ENCODE data around the gene PDIA6. TPM values are rescaled to one million over a fixed set of nuclear protein-coding genes. Genes with fewer than 3 reads are reported as not detected.

Gene PDIA6
- total RNA-seq, 1 experiment from 2014 or later, result 384 TPM

DNA sequence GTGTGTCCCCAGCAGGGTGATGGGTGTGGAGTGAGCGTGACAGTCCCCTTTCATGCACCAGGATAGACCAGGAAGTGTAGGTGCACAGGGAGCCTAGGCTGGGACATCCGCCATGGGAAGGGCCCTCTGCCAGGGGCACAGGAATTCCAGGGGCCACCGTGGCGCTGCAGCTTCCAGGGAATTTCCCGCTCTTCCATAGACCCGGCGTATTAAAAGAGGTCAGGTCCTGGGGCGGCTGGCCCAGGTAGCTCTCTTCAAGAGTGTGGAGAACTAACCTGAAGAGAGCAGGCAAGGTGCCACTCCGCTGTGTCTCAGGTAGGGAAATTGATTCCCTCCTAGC is 49.2 kb downstream of the PDIA6 start:
- BruUV-seq (replicated peaks), result no TSS peak
- H3K27ac Mint-ChIP-seq (ENCODE audit: unreplicated experiment), result peak overlapping the region; percentile 14
- H3K27me3 ChIP-seq (replicated peaks; ENCODE audit: control insufficient read depth, insufficient read depth, low read length), result no peaks in the 10 kb centered on the region

DNA sequence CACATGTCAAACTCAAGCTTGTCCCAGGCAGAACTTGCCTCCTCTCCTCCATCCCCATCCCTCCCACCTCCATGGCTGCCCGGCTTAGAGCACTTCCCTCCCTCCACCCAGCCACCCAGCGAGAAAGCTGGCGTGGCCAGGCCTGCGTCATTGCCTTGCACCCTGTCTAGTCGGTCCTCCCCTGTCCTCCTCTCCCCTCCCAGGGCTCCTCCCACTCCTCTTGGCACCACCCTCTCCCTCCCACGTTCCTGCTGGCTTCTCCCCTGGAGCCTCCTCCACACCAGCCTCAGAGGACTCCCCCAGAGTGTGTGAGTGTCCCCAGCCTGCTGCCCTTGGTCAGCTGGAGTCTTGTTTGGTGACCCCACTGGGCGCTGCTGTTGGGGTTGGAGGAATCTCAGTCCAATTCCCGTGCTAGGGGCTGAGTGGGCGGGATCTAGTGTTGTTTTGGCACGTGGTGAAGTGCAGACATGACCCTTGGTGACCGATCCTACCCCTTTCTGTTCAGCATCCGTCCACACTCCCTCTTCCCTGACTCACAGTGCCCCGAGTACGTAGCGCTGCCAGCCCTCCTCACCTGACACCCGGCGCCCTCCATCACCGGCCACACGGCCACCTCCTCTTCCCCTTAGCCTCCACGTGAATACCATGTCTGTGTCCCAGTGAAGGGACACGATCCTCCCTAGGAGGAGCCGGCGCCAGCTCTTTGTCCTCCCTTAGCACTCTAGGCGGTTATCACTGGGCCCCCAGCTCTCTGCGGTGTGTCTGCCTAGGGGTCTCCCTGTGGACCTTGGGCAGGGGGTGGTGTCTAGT is 49.7 kb downstream of the PDIA6 start:
- no peak overlapping the region for H3K4me3 Mint-ChIP-seq (ENCODE audit: unreplicated experiment)
- intact Hi-C loops (cut with micrococcal nuclease; ENCODE audit: unreplicated experiment), result no loop called here
- Histone ChIP-seq H3K4me1 (peaks cover 47% of the 10 kb centered on the region), H3K4me3 (ENCODE audit: low read depth, low read length) (no peak overlapping the region), H3K9me3 (no peaks in the 10 kb centered on the region), H3K36me3 (ENCODE audit: control insufficient read depth, insufficient read depth, low read length) (no peaks in the 10 kb centered on the region), H3K27me3 (replicated peaks; ENCODE audit: control insufficient read depth, insufficient read depth, low read length) (no peaks in the 10 kb centered on the region)
- H3K36me3 Mint-ChIP-seq (ENCODE audit: insufficient read depth, unreplicated experiment), result no peaks in the 10 kb centered on the region
- ChIA-PET POLR2A (no interaction called here), CTCF (no interaction called here)
- TF ChIP-seq, protein P1, sequence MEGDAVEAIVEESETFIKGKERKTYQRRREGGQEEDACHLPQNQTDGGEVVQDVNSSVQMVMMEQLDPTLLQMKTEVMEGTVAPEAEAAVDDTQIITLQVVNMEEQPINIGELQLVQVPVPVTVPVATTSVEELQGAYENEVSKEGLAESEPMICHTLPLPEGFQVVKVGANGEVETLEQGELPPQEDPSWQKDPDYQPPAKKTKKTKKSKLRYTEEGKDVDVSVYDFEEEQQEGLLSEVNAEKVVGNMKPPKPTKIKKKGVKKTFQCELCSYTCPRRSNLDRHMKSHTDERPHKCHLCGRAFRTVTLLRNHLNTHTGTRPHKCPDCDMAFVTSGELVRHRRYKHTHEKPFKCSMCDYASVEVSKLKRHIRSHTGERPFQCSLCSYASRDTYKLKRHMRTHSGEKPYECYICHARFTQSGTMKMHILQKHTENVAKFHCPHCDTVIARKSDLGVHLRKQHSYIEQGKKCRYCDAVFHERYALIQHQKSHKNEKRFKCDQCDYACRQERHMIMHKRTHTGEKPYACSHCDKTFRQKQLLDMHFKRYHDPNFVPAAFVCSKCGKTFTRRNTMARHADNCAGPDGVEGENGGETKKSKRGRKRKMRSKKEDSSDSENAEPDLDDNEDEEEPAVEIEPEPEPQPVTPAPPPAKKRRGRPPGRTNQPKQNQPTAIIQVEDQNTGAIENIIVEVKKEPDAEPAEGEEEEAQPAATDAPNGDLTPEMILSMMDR (IDR thresholded peaks at IDR 0.05; ENCODE audit: insufficient read depth in 1 of 2, low read depth in 1 of 2, low read length in 1 of 2, severe bottlenecking in 1 of 2, unreplicated experiment in 1 of 2), result no peak
- peak overlapping the region; percentile 14 for H3K27ac Mint-ChIP-seq (ENCODE audit: unreplicated experiment)
- no peaks in the 10 kb centered on the region for H3K9me3 Mint-ChIP-seq (ENCODE audit: unreplicated experiment)
- H3K27me3 Mint-ChIP-seq (ENCODE audit: insufficient read depth, unreplicated experiment), result no peaks in the 10 kb centered on the region
- DNase-seq, result no peak
- H3K4me1 Mint-ChIP-seq (ENCODE audit: low read depth, unreplicated experiment), result peaks cover 15% of the 10 kb centered on the region
- BruUV-seq (replicated peaks), result no TSS peak

More for the DNA sequence above, 49.2 kb downstream of the PDIA6 start:
- Histone ChIP-seq H3K9me3 (no peaks in the 10 kb centered on the region), H3K4me3 (ENCODE audit: low read depth, low read length) (no peak overlapping the region), H3K36me3 (ENCODE audit: control insufficient read depth, insufficient read depth, low read length) (no peaks in the 10 kb centered on the region), H3K4me1 (peaks cover 43% of the 10 kb centered on the region)
- intact Hi-C loops (cut with micrococcal nuclease; ENCODE audit: unreplicated experiment), result no loop called here
- CTCF ChIA-PET, result no interaction called here
- TF ChIP-seq, protein P1 (IDR thresholded peaks at IDR 0.05; ENCODE audit: insufficient read depth in 1 of 2, low read depth in 1 of 2, low read length in 1 of 2, severe bottlenecking in 1 of 2, unreplicated experiment in 1 of 2), result no peak
- Mint-ChIP-seq H3K27me3 (ENCODE audit: insufficient read depth, unreplicated experiment) (no peaks in the 10 kb centered on the region), H3K9me3 (ENCODE audit: unreplicated experiment) (no peaks in the 10 kb centered on the region), H3K4me1 (ENCODE audit: low read depth, unreplicated experiment) (peaks cover 15% of the 10 kb centered on the region), H3K4me3 (ENCODE audit: unreplicated experiment) (no peak overlapping the region), H3K36me3 (ENCODE audit: insufficient read depth, unreplicated experiment) (no peaks in the 10 kb centered on the region)
- no peak for DNase-seq
- POLR2A ChIA-PET, result no interaction called here

DNA sequence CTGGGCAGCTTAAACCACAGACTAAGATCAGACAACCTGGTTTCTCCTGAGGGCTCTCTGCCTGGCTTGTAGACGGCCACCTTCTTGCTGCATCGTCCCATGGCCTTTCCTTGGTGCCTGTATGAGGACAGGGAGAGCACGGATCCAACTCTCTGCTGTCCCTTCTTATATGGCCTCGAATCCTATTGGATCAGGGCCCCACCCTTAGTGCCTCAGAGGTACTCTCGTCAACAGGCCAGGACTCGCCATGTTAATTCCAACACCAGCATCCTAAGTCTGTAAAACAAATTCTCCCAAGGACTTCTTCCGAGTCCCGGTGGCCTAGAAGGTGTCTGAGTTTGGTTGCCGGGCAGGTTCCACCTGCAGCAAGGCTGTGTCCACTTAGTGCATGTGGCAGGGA is 51.0 kb downstream of the PDIA6 start:
- ChIA-PET POLR2A (no interaction called here), CTCF (no interaction called here)
- no peak for DNase-seq
- no TSS peak for BruUV-seq (replicated peaks)
- Histone ChIP-seq H3K27me3 (replicated peaks; ENCODE audit: control insufficient read depth, insufficient read depth, low read length) (no peaks in the 10 kb centered on the region), H3K36me3 (ENCODE audit: control insufficient read depth, insufficient read depth, low read length) (no peaks in the 10 kb centered on the region), H3K4me3 (ENCODE audit: low read depth, low read length) (no peak overlapping the region), H3K9me3 (no peaks in the 10 kb centered on the region), H3K4me1 (peaks cover 47% of the 10 kb centered on the region)
- H3K4me3 Mint-ChIP-seq (ENCODE audit: unreplicated experiment), result no peak overlapping the region
- peaks cover 21% of the 10 kb centered on the region for H3K4me1 Mint-ChIP-seq (ENCODE audit: low read depth, unreplicated experiment)
- TF ChIP-seq, protein P1 (IDR thresholded peaks at IDR 0.05; ENCODE audit: insufficient read depth in 1 of 2, low read depth in 1 of 2, low read length in 1 of 2, severe bottlenecking in 1 of 2, unreplicated experiment in 1 of 2), result no peak
- no peaks in the 10 kb centered on the region for H3K27me3 Mint-ChIP-seq (ENCODE audit: insufficient read depth, unreplicated experiment)
- H3K27ac Mint-ChIP-seq (ENCODE audit: unreplicated experiment), result no peak overlapping the region
- H3K36me3 Mint-ChIP-seq (ENCODE audit: insufficient read depth, unreplicated experiment), result no peaks in the 10 kb centered on the region
- intact Hi-C loops (cut with micrococcal nuclease; ENCODE audit: unreplicated experiment), result no loop called here
- H3K9me3 Mint-ChIP-seq (ENCODE audit: unreplicated experiment), result no peaks in the 10 kb centered on the region

All from Caco-2 (cell line).